CD4-positive, alpha-beta T cell (primary cell): ENCODE results near the gene RPL18. TPM values are rescaled to one million over a fixed set of nuclear protein-coding genes. Genes with fewer than 3 reads are reported as not detected.

ENCODE experiments used
- ATAC-seq: fragments of 200-7000 bp; cut with Tn5 transposase; one replicate; pipeline ENCODE4 v1.10.0; 2022; ENCODE audit warnings: mild to moderate bottlenecking; ENCODE audit not compliant: poor library complexity
- CTCF ChIA-PET: fragments of 350-600 bp; sonication (Branson Sonifier 250); formaldehyde crosslinking; loops from one replicate; lab custom pipeline; 2021; ENCODE audit warnings: antibody characterized with exemption, inconsistent platforms; lab: Charles Lee
- POLR2A ChIA-PET: fragments of 350-600 bp; sonication (Branson Sonifier 250); formaldehyde crosslinking; loops from one replicate; lab custom pipeline; 2021; ENCODE audit warnings: antibody characterized with exemption, inconsistent platforms; lab: Charles Lee
- DNase-seq, 14 experiments: peaks; one replicate each; pipeline ENCODE4 v3.0.0-alpha.2; 2013 to 2020; ENCODE audit warnings: mixed read lengths in 2 of 14
- H3K27ac ChIP-seq, 2 donors: one replicate each; pipeline versions ENCODE4 v1.5.1 to v1.7.0; 2013; ENCODE audit warnings: low read length in 2 of 2, low read depth in 1 of 2, mild to moderate bottlenecking in 1 of 2
- H3K27me3 ChIP-seq, 2 experiments: 1 replicate in 1 of 2; 2 replicates in 1 of 2; pipeline versions ENCODE4 v1.6.1 to v1.7.0; 2013; ENCODE audit warnings: low read length in 2 of 2, control low read depth in 1 of 2, mild to moderate bottlenecking in 1 of 2, moderate library complexity in 1 of 2; ENCODE audit not compliant: insufficient read depth in 2 of 2, control insufficient read depth in 1 of 2
- H3K36me3 ChIP-seq: one replicate; pipeline ENCODE4 v1.6.1; 2013; ENCODE audit warnings: low read length, control low read depth; ENCODE audit not compliant: insufficient read depth
- H3K4me1 ChIP-seq: one replicate; pipeline ENCODE4 v1.6.1; 2013; ENCODE audit warnings: low read length, control low read depth; ENCODE audit not compliant: insufficient read depth
- H3K4me3 ChIP-seq: one replicate; pipeline ENCODE4 v1.5.1; 2013; ENCODE audit warnings: mild to moderate bottlenecking, low read length, moderate library complexity
- H3K9me3 ChIP-seq, 2 experiments: 1 replicate in 1 of 2; 2 replicates in 1 of 2; pipeline versions ENCODE4 v1.6.1 to v1.7.0; 2013; ENCODE audit warnings: low read length in 2 of 2, mild to moderate bottlenecking in 2 of 2, control low read depth in 1 of 2, moderate library complexity in 1 of 2; ENCODE audit not compliant: control insufficient read depth in 1 of 2, insufficient read depth in 1 of 2
- H3K27ac Mint-ChIP-seq: one replicate; pipeline ENCODE4 v1.8.0; 2020; ENCODE audit warnings: mixed read lengths
- H3K27me3 Mint-ChIP-seq: one replicate; pipeline ENCODE4 v1.8.0; 2021; ENCODE audit warnings: mixed read lengths
- H3K36me3 Mint-ChIP-seq: one replicate; pipeline ENCODE4 v1.8.0; 2021; ENCODE audit warnings: low read depth, mixed read lengths
- H3K4me1 Mint-ChIP-seq: one replicate; pipeline ENCODE4 v1.8.0; 2021; ENCODE audit warnings: low read depth, mixed read lengths
- H3K4me3 Mint-ChIP-seq: one replicate; pipeline ENCODE4 v1.8.0; 2020; ENCODE audit warnings: mild to moderate bottlenecking, mixed read lengths
- H3K9me3 Mint-ChIP-seq: one replicate; pipeline ENCODE4 v1.8.0; 2020; ENCODE audit warnings: mixed read lengths
- CTCF ChIP-seq: fragments of 200-600 bp; IDR thresholded peaks from one replicate; pipeline ENCODE4 v1.8.0; 2022; ENCODE audit warnings: antibody characterized with exemption, mild to moderate bottlenecking
- intact Hi-C, 2 experiments: fragments of 100-400 bp; cut with DNase I in 1 of 2; cut with micrococcal nuclease in 1 of 2; formaldehyde crosslinking; loops; one replicate each; pipeline versions ENCODE4 v1.15.1 to v1.9.0; 2023 to 2025; cut with DNase I, micrococcal nuclease
- total RNA-seq, 174 experiments: library from RNA in 2 of 174; stranded (reverse) in 2 of 174; gene quantifications; one replicate each; pipeline ENCODE4 v1.2.3 and lab custom pipeline; 2021 to 2026

The RPL18 gene
- total RNA-seq, 2 experiments from 2014 or later: 2,820 to 2,913 TPM

- TF ChIP-seq CTCF: no peak
- H3K4me3 Mint-ChIP-seq: peak overlapping the region; percentile 94
- no peaks in the 10 kb centered on the region for H3K27me3 Mint-ChIP-seq
- Histone ChIP-seq H3K9me3 (no peaks in the 10 kb centered on the region), H3K27ac (peak overlapping the region; percentile 78 to 94), H3K4me3 (peak overlapping the region; percentile 71), H3K36me3 (peaks cover 33% of the 10 kb centered on the region), H3K27me3 (no peaks in the 10 kb centered on the region), H3K4me1 (peaks cover 70% of the 10 kb centered on the region)
- no peaks in the 10 kb centered on the region for H3K9me3 Mint-ChIP-seq
- ChIA-PET POLR2A (interaction anchor here (1.6 to 3.7 kb wide), 7 partner anchors 10 to 303 kb away, joined by 3 to 45 read pairs (median 38); partner anchors contain the start of genes CA11, RPL18 and SPHK2), CTCF (no interaction called here)
- peak overlapping the region; percentile 97 for H3K27ac Mint-ChIP-seq
- intact Hi-C loops: loop anchor here (2.0 to 10.0 kb wide), 5 partner anchors 42 to 1239 kb away; partner anchors contain the start of genes AKT1S1 (in 1 of the 2), C19orf73 (in 1 of the 2), PPFIA3 (in 1 of the 2) and TBC1D17 (in 1 of the 2)
- H3K4me1 Mint-ChIP-seq: peaks cover 61% of the 10 kb centered on the region
- ATAC-seq (peak; percentile 8), DNase-seq (peak; percentile 58 to 88 (median 73))
- peaks cover 51% of the 10 kb centered on the region for H3K36me3 Mint-ChIP-seq
Observed at GRCh38 chr19:48635263-48635965, 16.4 kb upstream of the RPL18 start.

- TF ChIP-seq CTCF: no peak
- H3K4me3 Mint-ChIP-seq: peak overlapping the region; percentile 90
- ChIA-PET POLR2A (interaction anchor here (0.5 to 3.7 kb wide), 15 partner anchors 8 to 926 kb away, joined by 3 to 45 read pairs (median 3); partner anchors contain the start of genes CA11, GYS1, RPL18 and RUVBL2), CTCF (interaction anchor here (0.7 to 1.2 kb wide), 2 partner anchors 15 to 337 kb away, joined by 3 to 4 read pairs; partner anchors contain the start of genes RPL18 and SPHK2)
- H3K27me3 ChIP-seq: no peaks in the 10 kb centered on the region
- peaks cover 61% of the 10 kb centered on the region for H3K4me1 Mint-ChIP-seq
- ATAC-seq (peak; percentile 11), DNase-seq (peak; percentile 82 to 96 (median 91))
- H3K27me3 Mint-ChIP-seq: no peaks in the 10 kb centered on the region
- intact Hi-C loops: loop anchor here (1.0 to 10.0 kb wide), 7 partner anchors 10 to 1240 kb away; partner anchors contain the start of genes AKT1S1 (in 1 of the 2), C19orf73 (in 1 of the 2), PPFIA3 (in 1 of the 2) and RPL18 (in 1 of the 2)
- H3K27ac ChIP-seq: peak overlapping the region; percentile 78 to 94
- H3K36me3 Mint-ChIP-seq: peaks cover 59% of the 10 kb centered on the region
- peak overlapping the region; percentile 71 for H3K4me3 ChIP-seq
- peak overlapping the region; percentile 95 for H3K27ac Mint-ChIP-seq
- H3K9me3 Mint-ChIP-seq: no peaks in the 10 kb centered on the region
- peaks cover 67% of the 10 kb centered on the region for H3K4me1 ChIP-seq
- H3K9me3 ChIP-seq: no peaks in the 10 kb centered on the region
- H3K36me3 ChIP-seq: peaks cover 41% of the 10 kb centered on the region
Observed at GRCh38 chr19:48634424-48635262, 15.7 kb upstream of the RPL18 start.

- Mint-ChIP-seq H3K27me3 (no peaks in the 10 kb centered on the region), H3K27ac (peak overlapping the region; percentile 95), H3K4me1 (peaks cover 57% of the 10 kb centered on the region), H3K4me3 (peak overlapping the region; percentile 90), H3K9me3 (no peaks in the 10 kb centered on the region), H3K36me3 (peaks cover 62% of the 10 kb centered on the region)
- no peak for DNase-seq
- Histone ChIP-seq H3K27ac (peak overlapping the region; percentile 78 to 94), H3K27me3 (no peaks in the 10 kb centered on the region), H3K4me3 (peak overlapping the region; percentile 71), H3K4me1 (peaks cover 61% of the 10 kb centered on the region), H3K9me3 (no peaks in the 10 kb centered on the region), H3K36me3 (peaks cover 46% of the 10 kb centered on the region)
- TF ChIP-seq CTCF: no peak
- intact Hi-C loops: loop anchor here in 1 of 2 experiments (1.0 to 10.0 kb wide), 4 partner anchors 10 to 1241 kb away; partner anchors contain the start of genes AKT1S1, RPL18, SPHK2 and TBC1D17
- ChIA-PET POLR2A (interaction anchor here (0.5 to 3.7 kb wide), 15 partner anchors 9 to 927 kb away, joined by 3 to 45 read pairs (median 3); partner anchors contain the start of genes CA11, GYS1, RPL18 and RUVBL2), CTCF (interaction anchor here (0.7 to 1.2 kb wide), 2 partner anchors 15 to 337 kb away, joined by 3 to 4 read pairs; partner anchors contain the start of genes RPL18 and SPHK2)
- no peak for ATAC-seq
Observed at GRCh38 chr19:48634036-48634342, 15.0 kb upstream of the RPL18 start.
